Ishikawa (cell line): Measurements from ENCODE around the gene PDE3A.

Experiments
- CEBPB ChIP-seq: IDR thresholded peaks from 2 replicates; pipeline ENCODE4 v1.6.1; 2012
- EP300 ChIP-seq: IDR thresholded peaks from 2 replicates; pipeline ENCODE4 v1.6.1; 2012; ENCODE audit warnings: borderline replicate concordance
- FOXM1 ChIP-seq: IDR thresholded peaks from 2 replicates; pipeline ENCODE4 v1.6.1; 2012; ENCODE audit warnings: low read depth, borderline replicate concordance
- NFIC ChIP-seq: IDR thresholded peaks from 2 replicates; pipeline ENCODE4 v1.6.1; 2012
- RAD21 ChIP-seq: IDR thresholded peaks from 2 replicates; pipeline ENCODE4 v1.6.1; 2012; ENCODE audit warnings: low read depth
- REST ChIP-seq: IDR thresholded peaks from 2 replicates; pipeline ENCODE4 v1.6.1; 2012; ENCODE audit warnings: low read depth, mild to moderate bottlenecking
- TAF1 ChIP-seq: IDR thresholded peaks from 2 replicates; pipeline ENCODE4 v1.6.1; 2012; ENCODE audit warnings: low read depth, mild to moderate bottlenecking
- TCF12 ChIP-seq: IDR thresholded peaks from 2 replicates; pipeline ENCODE4 v1.6.1; 2012; ENCODE audit warnings: low read depth
- USF1 ChIP-seq: IDR thresholded peaks from 2 replicates; pipeline ENCODE4 v1.6.1; 2012
- YY1 ChIP-seq: IDR thresholded peaks from 2 replicates; pipeline ENCODE4 v1.6.1; 2012; ENCODE audit warnings: low read depth
- ZBTB7A ChIP-seq: IDR thresholded peaks from 2 replicates; pipeline ENCODE4 v1.6.1; 2012; ENCODE audit warnings: low read depth
- TF ChIP-seq, protein P1 (sequence below): IDR thresholded peaks from 2 replicates; pipeline ENCODE4 v1.6.1; 2012

GRCh38 chr12:20375560-20375959 is 7.2 kb downstream of the PDE3A start:
- TF ChIP-seq TAF1 (no peak), RAD21 (no peak), CEBPB (no peak), REST (no peak), ZBTB7A (no peak), YY1 (no peak), EP300 (no peak), NFIC (no peak), FOXM1 (no peak), USF1 (no peak), TCF12 (no peak)
- TF ChIP-seq, protein P1, sequence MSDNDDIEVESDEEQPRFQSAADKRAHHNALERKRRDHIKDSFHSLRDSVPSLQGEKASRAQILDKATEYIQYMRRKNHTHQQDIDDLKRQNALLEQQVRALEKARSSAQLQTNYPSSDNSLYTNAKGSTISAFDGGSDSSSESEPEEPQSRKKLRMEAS: no peak
